HL-60 (cell line): ENCODE data around the gene MSH3.

Experiments
- DNase-seq, 2 experiments: peaks; one replicate each; pipeline ENCODE4 v3.0.0-alpha.2; 2010 to 2020; ENCODE audit warnings: low read depth in 1 of 2, low spot score in 1 of 2
- H3K27ac ChIP-seq: fragments of 250-450 bp; sonication (Bioruptor Pico); replicated peaks from 2 replicates; pipeline ENCODE4 v1.5.1; 2020; ENCODE audit warnings: mild to moderate bottlenecking, moderate library complexity
- H3K27me3 ChIP-seq: fragments of 250-450 bp; sonication (Bioruptor Pico); 2 replicates; pipeline ENCODE4 v1.5.1; 2021; ENCODE audit warnings: mild to moderate bottlenecking, moderate library complexity; ENCODE audit not compliant: insufficient read depth, poor library complexity, severe bottlenecking
- H3K4me3 ChIP-seq: replicated peaks from 2 replicates; pipeline ENCODE4 v1.5.1; 2011; ENCODE audit warnings: mild to moderate bottlenecking, control low read depth, low read length; ENCODE audit not compliant: insufficient read depth
- CTCF ChIP-seq: IDR thresholded peaks from one replicate; pipeline ENCODE4 v1.5.1; 2011; ENCODE audit warnings: low read length, control low read depth, inconsistent platforms; ENCODE audit not compliant: insufficient read depth
- GABPA ChIP-seq: IDR thresholded peaks from 2 replicates; pipeline ENCODE4 v1.6.1; 2012; ENCODE audit warnings: low read depth
- POLR2AphosphoS5 ChIP-seq: IDR thresholded peaks from 2 replicates; pipeline ENCODE4 v1.6.1; 2012; ENCODE audit warnings: low read depth
- SPI1 ChIP-seq: IDR thresholded peaks from 2 replicates; pipeline ENCODE4 v1.6.1; 2012; ENCODE audit warnings: low read depth, mild to moderate bottlenecking, borderline replicate concordance
- TF ChIP-seq, protein P1 (sequence below): IDR thresholded peaks from 2 replicates; pipeline ENCODE4 v1.6.1; 2012; ENCODE audit warnings: low read depth; ENCODE audit not compliant: insufficient replicate concordance

Gene MSH3

GRCh38 chr5:80668016-80668969 lies 13.8 kb downstream of the MSH3 start:
- DNase-seq, result no peak
- no peak overlapping the region for H3K4me3 ChIP-seq
- no peak overlapping the region for H3K27ac ChIP-seq
- TF ChIP-seq GABPA, result no peak
- TF ChIP-seq, protein P1, sequence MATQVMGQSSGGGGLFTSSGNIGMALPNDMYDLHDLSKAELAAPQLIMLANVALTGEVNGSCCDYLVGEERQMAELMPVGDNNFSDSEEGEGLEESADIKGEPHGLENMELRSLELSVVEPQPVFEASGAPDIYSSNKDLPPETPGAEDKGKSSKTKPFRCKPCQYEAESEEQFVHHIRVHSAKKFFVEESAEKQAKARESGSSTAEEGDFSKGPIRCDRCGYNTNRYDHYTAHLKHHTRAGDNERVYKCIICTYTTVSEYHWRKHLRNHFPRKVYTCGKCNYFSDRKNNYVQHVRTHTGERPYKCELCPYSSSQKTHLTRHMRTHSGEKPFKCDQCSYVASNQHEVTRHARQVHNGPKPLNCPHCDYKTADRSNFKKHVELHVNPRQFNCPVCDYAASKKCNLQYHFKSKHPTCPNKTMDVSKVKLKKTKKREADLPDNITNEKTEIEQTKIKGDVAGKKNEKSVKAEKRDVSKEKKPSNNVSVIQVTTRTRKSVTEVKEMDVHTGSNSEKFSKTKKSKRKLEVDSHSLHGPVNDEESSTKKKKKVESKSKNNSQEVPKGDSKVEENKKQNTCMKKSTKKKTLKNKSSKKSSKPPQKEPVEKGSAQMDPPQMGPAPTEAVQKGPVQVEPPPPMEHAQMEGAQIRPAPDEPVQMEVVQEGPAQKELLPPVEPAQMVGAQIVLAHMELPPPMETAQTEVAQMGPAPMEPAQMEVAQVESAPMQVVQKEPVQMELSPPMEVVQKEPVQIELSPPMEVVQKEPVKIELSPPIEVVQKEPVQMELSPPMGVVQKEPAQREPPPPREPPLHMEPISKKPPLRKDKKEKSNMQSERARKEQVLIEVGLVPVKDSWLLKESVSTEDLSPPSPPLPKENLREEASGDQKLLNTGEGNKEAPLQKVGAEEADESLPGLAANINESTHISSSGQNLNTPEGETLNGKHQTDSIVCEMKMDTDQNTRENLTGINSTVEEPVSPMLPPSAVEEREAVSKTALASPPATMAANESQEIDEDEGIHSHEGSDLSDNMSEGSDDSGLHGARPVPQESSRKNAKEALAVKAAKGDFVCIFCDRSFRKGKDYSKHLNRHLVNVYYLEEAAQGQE, result no peak
- no peak for TF ChIP-seq SPI1
- TF ChIP-seq CTCF, result no peak
- TF ChIP-seq POLR2AphosphoS5, result no peak
- no peaks in the 10 kb centered on the region for H3K27me3 ChIP-seq

DNA sequence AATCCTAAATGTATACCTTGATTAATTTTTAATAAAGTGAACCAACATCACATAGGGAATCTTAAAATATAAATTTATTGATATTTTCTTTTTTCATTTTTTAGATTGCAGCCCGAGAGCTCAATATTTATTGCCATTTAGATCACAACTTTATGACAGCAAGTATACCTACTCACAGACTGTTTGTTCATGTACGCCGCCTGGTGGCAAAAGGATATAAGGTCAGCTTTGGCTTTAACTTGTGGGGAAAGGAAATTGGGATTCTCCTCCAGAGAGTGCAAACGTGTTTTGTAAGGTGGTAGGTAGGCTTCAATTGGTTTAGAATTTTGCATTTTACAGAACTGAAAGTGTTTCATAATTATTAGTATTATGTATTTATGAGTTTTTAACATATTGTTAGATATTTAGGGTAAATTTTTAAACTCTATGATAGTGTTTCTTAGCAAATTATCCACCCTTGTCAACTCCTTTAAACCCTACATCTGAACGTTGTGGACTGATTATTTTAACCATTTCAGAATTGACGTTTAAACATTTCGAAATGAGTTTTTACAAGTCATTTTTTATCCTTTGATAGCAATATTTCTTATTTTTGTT lies 17.8 kb downstream of the MSH3 start:
- no peak overlapping the region for H3K27ac ChIP-seq
- TF ChIP-seq CTCF (peak; percentile 50), POLR2AphosphoS5 (no peak)
- H3K4me3 ChIP-seq, result no peak overlapping the region
- DNase-seq, result peak in 1 of 2 experiments; percentile 57
- H3K27me3 ChIP-seq, result no peaks in the 10 kb centered on the region

DNA sequence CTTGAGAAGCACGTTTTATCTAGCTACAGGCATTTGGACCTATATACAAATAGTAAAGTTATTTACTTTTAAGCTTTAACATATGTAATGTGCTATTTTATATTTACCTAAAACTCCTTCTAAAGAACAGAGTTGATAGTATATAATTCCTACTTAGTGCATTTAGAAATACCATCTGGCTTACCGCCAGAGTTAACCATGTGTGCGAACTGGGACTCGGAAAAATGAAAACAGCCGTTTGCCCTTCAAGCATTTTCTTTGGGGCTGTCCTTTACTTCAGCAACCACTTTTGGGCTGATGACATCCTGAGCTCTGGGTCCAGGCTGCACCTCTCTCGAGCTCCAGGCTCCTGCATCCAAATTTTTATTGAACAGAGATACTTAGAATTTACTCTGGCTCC lies 22.3 kb downstream of the MSH3 start:
- no peak overlapping the region for H3K27ac ChIP-seq
- no peaks in the 10 kb centered on the region for H3K27me3 ChIP-seq
- no peak for TF ChIP-seq GABPA
- no peak for TF ChIP-seq POLR2AphosphoS5
- TF ChIP-seq, protein P1, result no peak
- TF ChIP-seq CTCF, result no peak
- TF ChIP-seq SPI1, result no peak
- no peak overlapping the region for H3K4me3 ChIP-seq
- DNase-seq, result no peak
